ENCODE results near the gene CAPN13. TPM values are rescaled to one million over a fixed set of nuclear protein-coding genes. Genes with fewer than 3 reads are reported as not detected.

The CAPN13 gene, protein sequence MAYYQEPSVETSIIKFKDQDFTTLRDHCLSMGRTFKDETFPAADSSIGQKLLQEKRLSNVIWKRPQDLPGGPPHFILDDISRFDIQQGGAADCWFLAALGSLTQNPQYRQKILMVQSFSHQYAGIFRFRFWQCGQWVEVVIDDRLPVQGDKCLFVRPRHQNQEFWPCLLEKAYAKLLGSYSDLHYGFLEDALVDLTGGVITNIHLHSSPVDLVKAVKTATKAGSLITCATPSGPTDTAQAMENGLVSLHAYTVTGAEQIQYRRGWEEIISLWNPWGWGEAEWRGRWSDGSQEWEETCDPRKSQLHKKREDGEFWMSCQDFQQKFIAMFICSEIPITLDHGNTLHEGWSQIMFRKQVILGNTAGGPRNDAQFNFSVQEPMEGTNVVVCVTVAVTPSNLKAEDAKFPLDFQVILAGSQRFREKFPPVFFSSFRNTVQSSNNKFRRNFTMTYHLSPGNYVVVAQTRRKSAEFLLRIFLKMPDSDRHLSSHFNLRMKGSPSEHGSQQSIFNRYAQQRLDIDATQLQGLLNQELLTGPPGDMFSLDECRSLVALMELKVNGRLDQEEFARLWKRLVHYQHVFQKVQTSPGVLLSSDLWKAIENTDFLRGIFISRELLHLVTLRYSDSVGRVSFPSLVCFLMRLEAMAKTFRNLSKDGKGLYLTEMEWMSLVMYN
- total RNA-seq, result 1 to 10 TPM in 2 of 4 donors, under 1 TPM in 2; 0.18 to 5.8 (median 1.8) TPM

- Histone ChIP-seq H3K9me3 (no peaks in the 10 kb centered on the region), H3K27ac (no peak within 1 kb of the TSS), H3K27me3 (peaks cover 0 to 11% (median 0%) of the 10 kb centered on the region in 4 donors), H3K4me3 (no peak within 1 kb of the TSS), H3K36me3 (no peaks in the 10 kb centered on the region), H3K4me1 (peaks cover 0 to 61% (median 2%) of the 10 kb centered on the region in 3 donors)
- TF ChIP-seq POLR2A (IDR thresholded peaks at IDR 0.05), result no peak
- TF ChIP-seq, protein P1, sequence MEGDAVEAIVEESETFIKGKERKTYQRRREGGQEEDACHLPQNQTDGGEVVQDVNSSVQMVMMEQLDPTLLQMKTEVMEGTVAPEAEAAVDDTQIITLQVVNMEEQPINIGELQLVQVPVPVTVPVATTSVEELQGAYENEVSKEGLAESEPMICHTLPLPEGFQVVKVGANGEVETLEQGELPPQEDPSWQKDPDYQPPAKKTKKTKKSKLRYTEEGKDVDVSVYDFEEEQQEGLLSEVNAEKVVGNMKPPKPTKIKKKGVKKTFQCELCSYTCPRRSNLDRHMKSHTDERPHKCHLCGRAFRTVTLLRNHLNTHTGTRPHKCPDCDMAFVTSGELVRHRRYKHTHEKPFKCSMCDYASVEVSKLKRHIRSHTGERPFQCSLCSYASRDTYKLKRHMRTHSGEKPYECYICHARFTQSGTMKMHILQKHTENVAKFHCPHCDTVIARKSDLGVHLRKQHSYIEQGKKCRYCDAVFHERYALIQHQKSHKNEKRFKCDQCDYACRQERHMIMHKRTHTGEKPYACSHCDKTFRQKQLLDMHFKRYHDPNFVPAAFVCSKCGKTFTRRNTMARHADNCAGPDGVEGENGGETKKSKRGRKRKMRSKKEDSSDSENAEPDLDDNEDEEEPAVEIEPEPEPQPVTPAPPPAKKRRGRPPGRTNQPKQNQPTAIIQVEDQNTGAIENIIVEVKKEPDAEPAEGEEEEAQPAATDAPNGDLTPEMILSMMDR (IDR thresholded peaks at IDR 0.05), result peak in 3 of 6 experiments; percentile 6 to 22 (median 9)
- WGBS, 2 donors, result 49 to 50% methylated on average over 6 of the region's 6 CpGs
- intact Hi-C loops (cut with DNase I), result no loop called here
- no peak for DNase-seq
Observed at GRCh38 chr2:30807249-30807648, at the start of gene CAPN13. TSS of gene CAPN13 (minus strand) at chr2:30807446. CDS start at chr2:30787325, 20,121 bp downstream.

- Histone ChIP-seq H3K36me3 (no peaks in the 10 kb centered on the region), H3K4me3 (no peak overlapping the region), H3K27ac (no peak overlapping the region), H3K9me3 (no peaks in the 10 kb centered on the region), H3K27me3 (no peaks in the 10 kb centered on the region), H3K4me1 (peaks cover 0 to 11% (median 3%) of the 10 kb centered on the region in 3 donors)
- intact Hi-C loops (cut with DNase I), result no loop called here
- no peak for DNase-seq
- TF ChIP-seq, protein P1 (IDR thresholded peaks at IDR 0.05), result no peak
- no peak for TF ChIP-seq POLR2A (IDR thresholded peaks at IDR 0.05)
Observed at GRCh38 chr2:30847841-30848240, 40.6 kb upstream of the CAPN13 start.

GRCh38 chr2:30847329-30847728, 40.1 kb upstream of the CAPN13 start:
- intact Hi-C loops (cut with DNase I), result no loop called here
- H3K36me3 ChIP-seq, result no peaks in the 10 kb centered on the region
- no peak for TF ChIP-seq POLR2A (IDR thresholded peaks at IDR 0.05)
- TF ChIP-seq, protein P1 (IDR thresholded peaks at IDR 0.05), result no peak
- WGBS, 2 donors, result 42 to 50% methylated on average over 1 of the region's 1 CpG
- H3K27ac ChIP-seq, result no peak overlapping the region
- H3K9me3 ChIP-seq, result no peaks in the 10 kb centered on the region
- no peaks in the 10 kb centered on the region for H3K27me3 ChIP-seq
- H3K4me1 ChIP-seq, result peaks cover 0 to 11% (median 3%) of the 10 kb centered on the region in 3 donors
- H3K4me3 ChIP-seq, result no peak overlapping the region
- no peak for DNase-seq

GRCh38 chr2:30828586-30828985, 21.3 kb upstream of the CAPN13 start:
- H3K36me3 ChIP-seq, result no peaks in the 10 kb centered on the region
- peaks cover 0 to 13% (median 0%) of the 10 kb centered on the region in 3 donors for H3K9me3 ChIP-seq
- no peak overlapping the region for H3K27ac ChIP-seq
- H3K27me3 ChIP-seq, result no peaks in the 10 kb centered on the region
- TF ChIP-seq POLR2A (IDR thresholded peaks at IDR 0.05), result no peak
- peaks cover 0 to 12% (median 0%) of the 10 kb centered on the region in 3 donors for H3K4me1 ChIP-seq
- WGBS, 2 donors, result 63 to 71% methylated on average over 1 of the region's 1 CpG
- no peak overlapping the region for H3K4me3 ChIP-seq
- intact Hi-C loops (cut with DNase I), result no loop called here
- no peak for DNase-seq

DNA sequence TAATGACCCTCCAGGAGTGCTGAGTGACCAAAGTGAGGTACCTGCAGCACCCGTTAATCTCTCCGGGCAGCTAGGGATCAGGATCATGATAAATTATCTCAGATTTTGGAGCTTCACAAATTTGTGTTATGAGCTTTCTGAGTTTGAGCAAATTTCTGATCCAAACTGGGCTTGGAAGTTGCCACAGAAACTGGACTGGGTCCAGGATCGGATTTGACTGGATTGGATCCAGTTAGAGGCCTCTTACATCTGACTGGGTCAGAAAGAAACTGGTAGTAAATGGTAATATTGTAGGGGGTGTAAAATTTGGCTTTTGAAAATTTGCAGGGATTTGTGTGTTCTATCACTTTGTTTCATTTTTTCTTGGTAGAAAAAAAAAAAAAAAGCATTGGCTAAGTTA, 19.7 kb upstream of the CAPN13 start:
- TF ChIP-seq POLR2A (IDR thresholded peaks at IDR 0.05), result no peak
- TF ChIP-seq, protein P1 (IDR thresholded peaks at IDR 0.05), result no peak
- peaks cover 0 to 13% (median 0%) of the 10 kb centered on the region in 3 donors for H3K9me3 ChIP-seq
- intact Hi-C loops (cut with DNase I), result no loop called here
- no peak for DNase-seq
- WGBS, 2 donors, result 68 to 79% methylated on average over 3 of the region's 3 CpGs
- no peak overlapping the region for H3K4me3 ChIP-seq
- H3K36me3 ChIP-seq, result no peaks in the 10 kb centered on the region
- no peaks in the 10 kb centered on the region for H3K27me3 ChIP-seq
- H3K4me1 ChIP-seq, result peaks cover 0 to 12% (median 0%) of the 10 kb centered on the region in 3 donors
- no peak overlapping the region for H3K27ac ChIP-seq

Measured in esophagus squamous epithelium (tissue), 5 donors.